LNCAP (cell line): Measurements from ENCODE around the gene DTWD1.

Experiments
- TF ChIP-seq, protein P1 (sequence below): fragments of 450-650 bp; IDR thresholded peaks from 2 replicates; pipeline ENCODE4 v1.5.1; 2017; ENCODE audit warnings: mild to moderate bottlenecking

DTWD1 gene

DNA sequence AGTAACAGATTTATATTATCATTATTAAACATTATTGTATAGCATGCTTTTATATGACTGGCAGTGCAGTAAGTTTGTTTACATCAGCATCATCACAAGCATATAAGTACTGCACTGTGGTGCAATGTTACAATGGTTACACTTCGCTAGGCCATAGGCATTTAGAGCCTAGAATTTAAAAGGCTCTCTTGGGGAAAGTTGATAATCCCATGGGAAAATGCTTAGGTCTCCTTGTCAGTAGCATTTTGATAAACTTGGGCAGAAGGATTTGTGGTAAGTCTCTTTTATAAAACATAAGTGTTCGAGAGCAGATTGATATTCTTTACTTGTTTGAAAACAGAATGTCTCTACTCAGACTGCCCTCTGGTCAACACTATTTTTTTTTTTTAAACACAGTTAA is 7.5 kb downstream of the DTWD1 start:
- TF ChIP-seq, protein P1, sequence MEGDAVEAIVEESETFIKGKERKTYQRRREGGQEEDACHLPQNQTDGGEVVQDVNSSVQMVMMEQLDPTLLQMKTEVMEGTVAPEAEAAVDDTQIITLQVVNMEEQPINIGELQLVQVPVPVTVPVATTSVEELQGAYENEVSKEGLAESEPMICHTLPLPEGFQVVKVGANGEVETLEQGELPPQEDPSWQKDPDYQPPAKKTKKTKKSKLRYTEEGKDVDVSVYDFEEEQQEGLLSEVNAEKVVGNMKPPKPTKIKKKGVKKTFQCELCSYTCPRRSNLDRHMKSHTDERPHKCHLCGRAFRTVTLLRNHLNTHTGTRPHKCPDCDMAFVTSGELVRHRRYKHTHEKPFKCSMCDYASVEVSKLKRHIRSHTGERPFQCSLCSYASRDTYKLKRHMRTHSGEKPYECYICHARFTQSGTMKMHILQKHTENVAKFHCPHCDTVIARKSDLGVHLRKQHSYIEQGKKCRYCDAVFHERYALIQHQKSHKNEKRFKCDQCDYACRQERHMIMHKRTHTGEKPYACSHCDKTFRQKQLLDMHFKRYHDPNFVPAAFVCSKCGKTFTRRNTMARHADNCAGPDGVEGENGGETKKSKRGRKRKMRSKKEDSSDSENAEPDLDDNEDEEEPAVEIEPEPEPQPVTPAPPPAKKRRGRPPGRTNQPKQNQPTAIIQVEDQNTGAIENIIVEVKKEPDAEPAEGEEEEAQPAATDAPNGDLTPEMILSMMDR: no peak

- TF ChIP-seq, protein P1: no peak
Measured at GRCh38 chr15:49637857-49638256, 17.0 kb downstream of the DTWD1 start.

DNA sequence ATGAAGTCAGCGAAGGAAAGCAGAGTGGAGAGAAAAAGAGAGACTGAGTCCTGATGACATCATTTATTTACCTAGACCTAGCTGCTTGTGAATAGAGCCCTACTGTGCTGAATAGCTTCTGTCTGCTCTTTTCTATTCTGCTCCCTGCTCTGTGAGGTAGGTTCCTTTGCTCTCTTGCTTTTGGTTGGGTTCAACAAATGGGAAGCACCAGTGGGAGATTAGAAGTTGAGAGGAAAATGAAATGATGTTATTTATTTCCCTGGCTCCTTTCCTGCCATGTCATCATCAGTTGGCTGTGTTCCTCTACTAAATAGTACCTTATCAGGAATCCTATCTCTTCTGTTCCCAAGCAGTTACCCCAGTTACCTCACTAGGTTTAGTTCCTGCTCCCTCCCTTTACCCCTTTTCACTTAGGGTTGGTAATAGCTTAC is 23.5 kb downstream of the DTWD1 start:
- TF ChIP-seq, protein P1: no peak

DNA sequence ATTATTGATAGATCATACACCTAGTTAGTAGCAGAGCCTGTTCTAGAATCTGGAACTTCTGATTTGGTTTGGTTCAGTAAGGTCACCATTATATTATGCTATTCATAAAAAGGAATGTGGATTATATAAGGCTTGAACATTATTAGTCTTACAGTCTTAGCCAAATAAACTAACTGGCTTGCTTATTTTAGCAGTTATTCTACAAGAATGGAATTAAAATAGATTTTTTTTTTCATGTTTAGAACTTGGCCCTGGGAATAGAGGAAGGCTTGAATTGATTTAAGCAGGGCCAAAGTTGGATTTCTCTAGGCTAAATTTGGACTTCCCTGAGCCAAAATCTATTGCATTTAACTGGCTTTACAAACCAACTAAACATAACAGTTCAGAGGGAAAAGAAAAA is 24.4 kb downstream of the DTWD1 start:
- TF ChIP-seq, protein P1: no peak

DNA sequence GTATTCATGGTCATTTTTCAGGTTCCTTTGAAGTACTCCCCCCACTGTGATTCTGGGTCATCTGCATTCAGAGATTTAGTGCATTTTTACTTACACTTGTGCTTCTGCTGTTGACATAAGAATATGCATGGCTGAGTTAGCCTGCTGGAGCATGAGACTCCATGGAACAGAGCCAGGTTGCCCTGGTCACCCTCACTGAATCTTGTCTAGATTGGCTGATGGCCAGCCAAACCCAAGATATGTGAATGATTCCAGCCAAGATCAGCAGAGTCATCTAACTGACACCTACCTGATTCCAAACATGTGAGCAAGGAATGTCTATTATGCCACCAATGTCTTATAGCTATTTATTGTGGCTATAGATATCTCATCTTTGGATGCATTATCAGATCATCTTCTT is 25.1 kb downstream of the DTWD1 start:
- TF ChIP-seq, protein P1: no peak

GRCh38 chr15:49646891-49647290 is 26.0 kb downstream of the DTWD1 start:
- TF ChIP-seq, protein P1: no peak

- TF ChIP-seq, protein P1: no peak
Measured at GRCh38 chr15:49649987-49650386, 29.1 kb downstream of the DTWD1 start.

DNA sequence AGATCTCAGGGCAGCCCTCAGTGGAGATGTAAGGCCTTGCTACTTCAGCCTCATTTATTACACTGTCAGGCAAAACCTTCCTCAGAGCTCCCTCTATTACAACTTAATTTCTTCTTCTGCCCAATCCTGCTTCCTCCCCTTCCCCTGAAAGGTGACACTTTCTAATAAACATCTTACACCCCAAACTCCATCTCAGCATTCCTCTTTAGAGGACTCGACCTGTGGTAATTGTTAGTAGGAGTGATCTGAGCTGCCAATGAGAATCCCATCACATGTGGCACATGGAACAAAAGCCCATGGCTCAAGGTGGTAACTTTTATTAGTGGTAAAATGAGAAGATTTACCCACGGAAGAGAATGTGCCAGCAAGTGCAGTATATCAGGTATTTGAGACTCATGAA is 29.8 kb downstream of the DTWD1 start:
- TF ChIP-seq, protein P1: no peak
